Hematopoietic multipotent progenitor cell treated with erythropoietin and hydrocortisone succinate and interleukin-3 and kit ligand, for 8 days (in vitro differentiated cells): ENCODE measurements around the gene SNRNP25.

Source experiments
- DNase-seq: peaks from one replicate; pipeline ENCODE4 v3.0.0-alpha.2; 2015

The SNRNP25 gene

GRCh38 chr16:104928-105327, 51.3 kb downstream of the SNRNP25 start:
- DNase-seq, result peak; percentile 96

GRCh38 chr16:105521-105920, 51.9 kb downstream of the SNRNP25 start:
- DNase-seq, result peak; percentile 23

- DNase-seq, result peak; percentile 91
Observed at GRCh38 chr16:106623-107324, 53.1 kb downstream of the SNRNP25 start.
